Neutrophil (primary cell): ENCODE data around the gene RBMS3.
"Not testable (repeated sequence)": the region's sequence is repeated elsewhere in the genome, so short reads cannot be mapped to it uniquely, and the experiment has no call there.

Experiments
- H3K27ac ChIP-seq: fragments of 200-600 bp; sonication (generic); 2 replicates; pipeline ENCODE4 v1.5.1; 2016; ENCODE audit warnings: mild to moderate bottlenecking, moderate library complexity
- H3K27me3 ChIP-seq: fragments of 200-600 bp; sonication (generic); 2 replicates; pipeline ENCODE4 v1.6.0; 2016; ENCODE audit warnings: mild to moderate bottlenecking
- H3K36me3 ChIP-seq: fragments of 200-600 bp; sonication (generic); 2 replicates; pipeline ENCODE4 v1.5.1; 2017
- H3K4me1 ChIP-seq, 2 experiments: fragments of 200-600 bp in 1 of 2; sonication (generic) in 1 of 2; 1 replicate in 1 of 2; 2 replicates in 1 of 2; pipeline versions ENCODE4 v1.5.1 to v1.6.1; 2013 to 2016; ENCODE audit warnings: low read depth in 1 of 2, low read length in 1 of 2, mild to moderate bottlenecking in 1 of 2, moderate library complexity in 1 of 2; ENCODE audit not compliant: control insufficient read depth in 1 of 2, insufficient read depth in 1 of 2
- H3K4me3 ChIP-seq, 2 experiments: fragments of 200-600 bp in 1 of 2; sonication (generic) in 1 of 2; 1 replicate in 1 of 2; 2 replicates in 1 of 2; pipeline ENCODE4 v1.5.1; 2013 to 2016; ENCODE audit warnings: low read depth in 1 of 2, low read length in 1 of 2, mild to moderate bottlenecking in 1 of 2, moderate library complexity in 1 of 2
- H3K9me3 ChIP-seq: fragments of 200-600 bp; sonication (generic); 2 replicates; pipeline ENCODE4 v1.5.1; 2016
- TF ChIP-seq, protein P1 (sequence below): fragments of 200-600 bp; sonication (generic); IDR thresholded peaks from 2 replicates; pipeline ENCODE4 v1.5.1; 2016; ENCODE audit warnings: antibody characterized with exemption

The RBMS3 gene

GRCh38 chr3:29777869-29778268 is 497.0 kb downstream of the RBMS3 start:
- no peaks in the 10 kb centered on the region for H3K27me3 ChIP-seq
- H3K4me1 ChIP-seq = no peaks in the 10 kb centered on the region
- TF ChIP-seq, protein P1, sequence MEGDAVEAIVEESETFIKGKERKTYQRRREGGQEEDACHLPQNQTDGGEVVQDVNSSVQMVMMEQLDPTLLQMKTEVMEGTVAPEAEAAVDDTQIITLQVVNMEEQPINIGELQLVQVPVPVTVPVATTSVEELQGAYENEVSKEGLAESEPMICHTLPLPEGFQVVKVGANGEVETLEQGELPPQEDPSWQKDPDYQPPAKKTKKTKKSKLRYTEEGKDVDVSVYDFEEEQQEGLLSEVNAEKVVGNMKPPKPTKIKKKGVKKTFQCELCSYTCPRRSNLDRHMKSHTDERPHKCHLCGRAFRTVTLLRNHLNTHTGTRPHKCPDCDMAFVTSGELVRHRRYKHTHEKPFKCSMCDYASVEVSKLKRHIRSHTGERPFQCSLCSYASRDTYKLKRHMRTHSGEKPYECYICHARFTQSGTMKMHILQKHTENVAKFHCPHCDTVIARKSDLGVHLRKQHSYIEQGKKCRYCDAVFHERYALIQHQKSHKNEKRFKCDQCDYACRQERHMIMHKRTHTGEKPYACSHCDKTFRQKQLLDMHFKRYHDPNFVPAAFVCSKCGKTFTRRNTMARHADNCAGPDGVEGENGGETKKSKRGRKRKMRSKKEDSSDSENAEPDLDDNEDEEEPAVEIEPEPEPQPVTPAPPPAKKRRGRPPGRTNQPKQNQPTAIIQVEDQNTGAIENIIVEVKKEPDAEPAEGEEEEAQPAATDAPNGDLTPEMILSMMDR = no peak
- no peaks in the 10 kb centered on the region for H3K9me3 ChIP-seq
- no peaks in the 10 kb centered on the region for H3K36me3 ChIP-seq
- H3K4me3 ChIP-seq = no peak overlapping the region
- H3K27ac ChIP-seq = no peak overlapping the region

DNA sequence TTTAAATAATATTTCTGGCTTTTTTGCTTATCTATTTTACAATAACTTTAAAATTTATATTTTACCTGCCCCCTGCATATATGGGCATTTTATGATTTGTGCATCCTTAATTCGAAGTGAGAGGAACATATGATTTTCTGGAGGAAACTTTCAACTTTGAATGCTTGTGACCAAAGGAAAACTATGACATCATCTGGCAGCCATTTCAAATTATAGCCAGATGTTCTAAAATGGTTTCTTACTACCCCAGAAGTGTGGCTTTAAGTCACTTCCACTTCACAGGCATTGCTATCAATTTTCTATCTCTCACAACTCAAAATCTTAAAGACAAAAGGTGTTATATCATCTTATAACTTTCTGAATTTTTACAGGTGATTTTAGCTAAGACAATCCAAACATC is 508.8 kb downstream of the RBMS3 start:
- Histone ChIP-seq H3K27ac (no peak overlapping the region), H3K4me1 (no peaks in the 10 kb centered on the region), H3K27me3 (no peaks in the 10 kb centered on the region), H3K9me3 (no peaks in the 10 kb centered on the region), H3K36me3 (no peaks in the 10 kb centered on the region), H3K4me3 (no peak overlapping the region)
- TF ChIP-seq, protein P1 = no peak

- Histone ChIP-seq H3K27ac (no peak overlapping the region), H3K4me3 (no peak overlapping the region)
Measured at GRCh38 chr3:29796808-29797207, 515.9 kb downstream of the RBMS3 start.

DNA sequence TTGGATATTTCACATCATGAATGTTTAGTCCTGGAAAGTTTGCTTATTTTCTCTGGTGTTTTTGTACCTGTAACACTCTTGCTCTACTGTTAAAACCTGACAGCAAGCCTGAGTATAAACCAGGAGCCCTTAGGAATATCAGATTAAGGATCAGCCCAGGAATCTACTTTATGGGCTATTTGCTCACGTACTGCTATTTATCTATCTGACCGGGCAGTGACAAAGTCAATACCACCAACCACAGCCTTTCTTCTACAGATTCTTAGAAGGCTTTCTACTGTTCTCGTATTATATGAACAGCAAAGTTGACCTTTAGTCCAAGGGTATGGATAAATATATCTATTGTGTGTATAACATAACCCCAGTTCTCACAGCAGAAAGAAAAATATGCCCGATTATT is 521.2 kb downstream of the RBMS3 start:
- no peak overlapping the region for H3K27ac ChIP-seq
- no peak overlapping the region for H3K4me3 ChIP-seq
- no peaks in the 10 kb centered on the region for H3K9me3 ChIP-seq
- no peaks in the 10 kb centered on the region for H3K27me3 ChIP-seq
- H3K4me1 ChIP-seq = no peaks in the 10 kb centered on the region
- no peaks in the 10 kb centered on the region for H3K36me3 ChIP-seq
- TF ChIP-seq, protein P1 = no peak

More at GRCh38 chr3:29796808-29797207, 515.9 kb downstream of the RBMS3 start:
- Histone ChIP-seq H3K9me3 (no peaks in the 10 kb centered on the region), H3K4me1 (no peaks in the 10 kb centered on the region), H3K36me3 (no peaks in the 10 kb centered on the region), H3K27me3 (no peaks in the 10 kb centered on the region)
- TF ChIP-seq, protein P1 = no peak

GRCh38 chr3:29804044-29804443 is 523.2 kb downstream of the RBMS3 start:
- no peaks in the 10 kb centered on the region for H3K27me3 ChIP-seq
- TF ChIP-seq, protein P1 = no peak
- H3K4me1 ChIP-seq = no peaks in the 10 kb centered on the region
- no peaks in the 10 kb centered on the region for H3K9me3 ChIP-seq
- H3K27ac ChIP-seq = no peak overlapping the region
- no peaks in the 10 kb centered on the region for H3K36me3 ChIP-seq
- no peak overlapping the region for H3K4me3 ChIP-seq

GRCh38 chr3:29805757-29806156 is 524.9 kb downstream of the RBMS3 start:
- H3K27ac ChIP-seq = no peak overlapping the region
- no peaks in the 10 kb centered on the region for H3K4me1 ChIP-seq
- H3K36me3 ChIP-seq = no peaks in the 10 kb centered on the region
- no peaks in the 10 kb centered on the region for H3K9me3 ChIP-seq
- no peaks in the 10 kb centered on the region for H3K27me3 ChIP-seq
- TF ChIP-seq, protein P1 = no peak
- no peak overlapping the region for H3K4me3 ChIP-seq

GRCh38 chr3:29808324-29808723 is 527.5 kb downstream of the RBMS3 start:
- not testable (repeated sequence) for H3K4me3 ChIP-seq, H3K4me1 ChIP-seq, H3K9me3 ChIP-seq, H3K27ac ChIP-seq, H3K36me3 ChIP-seq, H3K27me3 ChIP-seq
